Upper lobe of left lung (tissue), 6 donors: ENCODE results near the gene CDC45. TPM values are rescaled to one million over a fixed set of nuclear protein-coding genes. Genes with fewer than 3 reads are reported as not detected.

ENCODE experiments used
- ATAC-seq, 2 donors: fragments of 200-7000 bp; cut with Tn5 transposase; one replicate each; pipeline ENCODE4 v1.9.1; 2022; ENCODE audit warnings: mild to moderate bottlenecking in 2 of 2, moderate library complexity in 2 of 2; ENCODE audit not compliant: low FRiP score in 2 of 2
- DNase-seq, 2 donors: peaks; one replicate each; pipeline ENCODE4 v3.0.0-alpha.2; 2019 to 2020
- H3K27ac ChIP-seq, 4 donors: fragments of 200-600 bp; sonication (generic); one replicate each; pipeline ENCODE4 v1.5.1; 2016 to 2019
- H3K27me3 ChIP-seq, 4 donors: fragments of 200-600 bp; sonication (generic); one replicate each; pipeline ENCODE4 v1.5.1; 2017 to 2019
- H3K36me3 ChIP-seq, 4 donors: fragments of 200-600 bp; sonication (generic); one replicate each; pipeline ENCODE4 v1.5.1; 2016 to 2019
- H3K4me1 ChIP-seq, 4 donors: fragments of 200-600 bp; sonication (generic); one replicate each; pipeline ENCODE4 v1.5.1; 2018 to 2019
- H3K4me3 ChIP-seq, 4 donors: fragments of 200-600 bp; sonication (generic); one replicate each; pipeline ENCODE4 v1.5.1; 2017 to 2019; ENCODE audit warnings: mild to moderate bottlenecking in 2 of 4, moderate library complexity in 1 of 4
- H3K9me3 ChIP-seq, 4 donors: fragments of 200-600 bp; sonication (generic); one replicate each; pipeline ENCODE4 v1.5.1; 2018 to 2019
- CTCF ChIP-seq, 6 experiments: fragments of 450-650 bp in 4 of 6; fragments of 200-600 bp in 2 of 6; sonication (generic) in 2 of 6; IDR thresholded peaks; one replicate each; pipeline ENCODE4 v1.5.1; 2016 to 2019; ENCODE audit warnings: antibody characterized with exemption in 6 of 6
- EP300 ChIP-seq, 4 donors: sonication (generic); formaldehyde crosslinking; IDR thresholded peaks; one replicate each; pipeline ENCODE4 v1.5.1; 2017; ENCODE audit warnings: antibody characterized with exemption in 4 of 4, control low read depth in 2 of 4
- POLR2A ChIP-seq, 4 donors: fragments of 450-650 bp; IDR thresholded peaks; one replicate each; pipeline ENCODE4 v1.5.1; 2016 to 2017; ENCODE audit warnings: antibody characterized with exemption in 4 of 4, mild to moderate bottlenecking in 2 of 4
- POLR2AphosphoS5 ChIP-seq, 2 donors: sonication (generic); formaldehyde crosslinking; IDR thresholded peaks; one replicate each; pipeline ENCODE4 v1.5.1; 2017; ENCODE audit warnings: antibody characterized with exemption in 2 of 2
- WGBS, 2 donors: methylation state at CpG; one replicate each; pipeline ENCODE4 v1.1.5; 2017 to 2018; 5-methylcytosine and 5-hydroxymethylcytosine counted together
- total RNA-seq, 6 donors: library from RNA; depleted of rRNA in 4 of 6; stranded (reverse); fragments of >200 nt in 4 of 6; gene quantifications; one replicate each; pipeline versions ENCODE4 v1.1.0 to v1.2.1, GENCODE V29; 2016 to 2021
- donor health status: DM: no; HTN: no; CAD: no; lungs with moderate emphysema.
- donor health status: DM: no; HTN: yes; CAD: no; lungs with severe emphysema.

Gene CDC45
- total RNA-seq, 6 donors from 2014 or later = 0.44 to 3.2 (median 1.8) TPM; not detected in 1

GRCh38 chr22:19483481-19484244 is 3.9 kb downstream of the CDC45 start:
- DNase-seq = no peak
- H3K27me3 ChIP-seq = no peaks in the 10 kb centered on the region
- H3K9me3 ChIP-seq = no peaks in the 10 kb centered on the region
- no peak overlapping the region for H3K27ac ChIP-seq
- TF ChIP-seq EP300 (IDR thresholded peaks at IDR 0.05) = no peak
- no peak for TF ChIP-seq CTCF (IDR thresholded peaks at IDR 0.05)
- TF ChIP-seq POLR2A (IDR thresholded peaks at IDR 0.05) = no peak
- TF ChIP-seq POLR2AphosphoS5 (IDR thresholded peaks at IDR 0.05) = no peak
- 81 to 83% methylated on average over 8 of the region's 8 CpGs for WGBS, 2 donors
- H3K4me3 ChIP-seq = no peak overlapping the region
- H3K4me1 ChIP-seq = peaks cover 4 to 8% (median 5%) of the 10 kb centered on the region in 4 donors
- H3K36me3 ChIP-seq = no peaks in the 10 kb centered on the region
- no peak for ATAC-seq

DNA sequence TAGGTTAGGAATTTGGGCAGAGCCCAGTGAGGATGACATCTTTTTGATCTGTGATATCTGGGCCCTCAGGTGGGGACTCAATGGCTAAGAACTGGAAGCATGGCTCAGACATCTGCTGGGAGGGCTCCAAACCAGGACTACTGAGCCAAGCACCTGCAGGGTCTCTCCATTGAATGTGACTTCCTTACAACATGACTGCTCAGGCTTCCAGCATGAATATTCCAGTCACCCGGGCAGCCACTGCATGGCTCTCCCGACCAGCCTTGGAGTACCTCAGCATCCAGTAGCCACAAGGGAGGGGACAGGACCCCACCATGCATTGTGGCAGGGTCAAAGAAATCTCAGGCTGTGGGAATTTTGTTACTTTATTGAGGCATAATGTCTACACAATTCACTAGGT is 8.6 kb downstream of the CDC45 start:
- no peak overlapping the region for H3K4me3 ChIP-seq
- ATAC-seq (no peak), DNase-seq (no peak)
- TF ChIP-seq EP300 (IDR thresholded peaks at IDR 0.05) = no peak
- no peaks in the 10 kb centered on the region for H3K4me1 ChIP-seq
- no peaks in the 10 kb centered on the region for H3K27me3 ChIP-seq
- no peak overlapping the region for H3K27ac ChIP-seq
- no peaks in the 10 kb centered on the region for H3K9me3 ChIP-seq
- H3K36me3 ChIP-seq = no peaks in the 10 kb centered on the region
- WGBS, 2 donors = 94% methylated on average over 2 of the region's 2 CpGs; no CpG with 5 or more reads in 1 of the 2 donors

DNA sequence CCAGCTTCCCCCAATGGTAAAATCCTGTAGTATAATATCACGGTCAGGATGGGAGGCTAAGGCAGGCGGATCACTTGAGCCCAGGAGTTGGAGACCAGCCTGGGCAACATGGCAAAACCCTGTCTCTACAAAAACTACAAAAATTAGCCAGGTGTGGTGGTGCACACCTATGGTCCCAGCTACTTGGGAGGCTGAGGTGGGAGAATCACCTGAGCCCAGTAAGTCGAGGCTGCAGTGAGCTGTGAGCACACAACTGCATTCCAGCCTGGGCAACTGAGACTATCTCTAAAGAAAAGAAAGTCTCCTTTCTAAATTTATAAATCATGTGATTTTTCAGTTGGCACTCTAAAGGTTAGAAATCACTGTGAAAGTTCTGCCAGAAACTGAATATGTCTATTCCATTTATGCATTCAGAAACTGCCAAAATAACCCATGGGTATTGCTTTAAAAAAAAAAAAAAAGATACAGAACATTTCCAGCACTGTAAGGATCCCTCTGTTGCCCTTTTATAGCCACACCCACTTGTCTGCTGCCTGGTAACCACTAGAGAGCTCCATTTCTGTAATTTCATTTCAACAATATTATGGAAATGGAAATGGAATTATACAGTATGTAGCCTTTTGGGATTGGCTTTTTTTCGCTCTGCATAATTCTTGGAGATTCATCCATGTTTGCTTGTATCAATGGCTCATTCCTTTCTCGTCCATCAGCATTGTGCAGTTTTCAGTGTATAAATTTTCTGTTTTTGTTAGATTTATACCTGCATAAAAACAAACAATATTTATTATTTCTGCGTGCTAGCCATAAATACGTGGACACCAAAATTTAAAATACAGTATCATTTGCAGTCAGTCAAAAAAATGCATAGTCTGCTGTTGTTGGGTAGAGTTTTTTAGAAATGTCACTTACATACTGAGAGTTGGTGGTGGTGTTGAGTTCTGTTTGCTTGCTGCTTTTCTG is 9.4 kb downstream of the CDC45 start:
- no peak overlapping the region for H3K4me3 ChIP-seq
- no peaks in the 10 kb centered on the region for H3K9me3 ChIP-seq
- H3K4me1 ChIP-seq = no peaks in the 10 kb centered on the region
- H3K27me3 ChIP-seq = no peaks in the 10 kb centered on the region
- DNase-seq (no peak), ATAC-seq (no peak)
- no peak for TF ChIP-seq POLR2AphosphoS5 (IDR thresholded peaks at IDR 0.05)
- no peak for TF ChIP-seq POLR2A (IDR thresholded peaks at IDR 0.05)
- no peak for TF ChIP-seq EP300 (IDR thresholded peaks at IDR 0.05)
- no peak for TF ChIP-seq CTCF (IDR thresholded peaks at IDR 0.05)
- H3K36me3 ChIP-seq = no peaks in the 10 kb centered on the region
- WGBS, 2 donors = 89 to 93% methylated on average over 7 of the region's 7 CpGs
- no peak overlapping the region for H3K27ac ChIP-seq

DNA sequence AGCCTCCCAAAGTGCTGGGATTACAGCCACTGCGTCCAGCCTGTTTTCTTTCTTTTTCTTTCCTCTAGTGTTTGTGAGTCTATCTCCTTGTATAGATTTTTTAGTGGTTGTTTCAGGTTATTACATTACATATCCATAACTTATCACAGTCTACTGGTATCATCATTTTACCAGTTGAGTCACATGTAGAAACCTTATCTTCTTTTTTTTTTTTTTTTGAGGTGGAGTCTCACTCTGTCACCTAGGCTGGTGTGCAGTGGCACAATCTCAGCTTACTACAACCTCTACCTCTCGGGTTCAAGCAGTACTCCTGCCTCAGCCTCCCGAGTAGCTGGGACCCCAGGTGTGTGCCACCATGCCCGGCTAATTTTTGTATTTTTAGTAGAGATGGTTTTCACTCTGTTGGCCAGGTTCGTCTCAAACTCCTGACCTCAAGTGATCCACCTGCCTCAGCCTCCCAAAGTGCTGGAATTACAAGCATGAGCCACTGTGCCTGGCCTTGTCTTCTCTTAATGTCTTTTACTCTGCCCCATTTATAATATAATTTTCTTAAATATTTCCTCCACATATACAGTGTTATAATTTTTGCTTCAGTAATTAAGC is 11.0 kb downstream of the CDC45 start:
- no peak for DNase-seq
- Histone ChIP-seq H3K27me3 (no peaks in the 10 kb centered on the region), H3K9me3 (no peaks in the 10 kb centered on the region), H3K27ac (no peak overlapping the region), H3K4me3 (no peak overlapping the region), H3K4me1 (no peaks in the 10 kb centered on the region), H3K36me3 (no peaks in the 10 kb centered on the region)
- 91 to 98% methylated on average over 5 of the region's 5 CpGs for WGBS, 2 donors
- TF ChIP-seq POLR2A (IDR thresholded peaks at IDR 0.05) (no peak), EP300 (IDR thresholded peaks at IDR 0.05) (no peak), POLR2AphosphoS5 (IDR thresholded peaks at IDR 0.05) (no peak), CTCF (IDR thresholded peaks at IDR 0.05) (no peak)
- no peak for ATAC-seq
